WI38 (cell line): ENCODE data around the gene TMEM151A.

Experiments used
- H3K4me3 ChIP-seq: 2 replicates; pipeline ENCODE4 v1.5.1; 2011; ENCODE audit warnings: low read depth, mild to moderate bottlenecking, control low read depth, low read length
- TF ChIP-seq, protein P1 (sequence below): IDR thresholded peaks from 2 replicates; pipeline ENCODE4 v1.5.1; 2012; ENCODE audit warnings: low read depth, mild to moderate bottlenecking, control low read depth, low read length

Gene TMEM151A

DNA sequence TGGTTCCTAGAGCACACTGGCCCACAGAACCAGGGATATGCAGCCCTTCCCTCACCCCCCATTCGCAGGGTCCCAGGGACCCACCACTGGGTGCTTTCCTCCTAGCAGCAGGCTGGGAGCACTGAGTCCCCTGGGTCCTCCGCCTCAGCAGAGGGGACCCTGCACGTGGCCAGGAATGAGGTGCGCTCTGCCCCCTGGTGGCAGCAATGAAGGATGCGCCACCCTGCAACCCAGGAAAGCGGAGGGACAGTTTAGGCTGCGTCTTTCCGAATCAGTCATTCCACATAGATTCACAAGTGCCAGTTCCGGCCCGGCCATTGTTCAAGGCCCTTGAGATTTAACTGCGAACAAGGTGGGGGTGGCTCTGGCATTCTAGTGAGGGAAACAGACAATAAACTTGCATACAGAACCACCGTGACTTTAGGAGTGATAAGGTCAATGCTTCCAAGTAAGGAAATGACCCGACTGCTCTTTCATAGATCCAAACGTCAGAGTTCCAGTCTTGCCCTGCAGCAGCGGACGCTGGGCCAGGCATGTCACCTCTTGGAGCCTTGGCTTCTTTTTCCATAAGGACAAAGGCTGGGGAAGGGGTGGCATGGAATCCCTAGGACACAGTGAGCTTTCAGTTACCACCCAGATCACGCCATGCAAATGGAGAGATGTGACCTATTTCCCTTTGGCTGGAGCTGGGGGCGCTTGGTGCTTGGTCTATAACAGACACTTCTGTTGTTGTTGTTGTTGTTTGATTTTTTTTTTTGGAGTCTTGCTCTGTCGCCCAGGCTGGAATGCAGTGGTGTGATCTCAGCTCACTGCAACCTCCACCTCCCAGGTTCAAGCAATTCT, 36.8 kb downstream of the TMEM151A start:
- H3K4me3 ChIP-seq: no peak overlapping the region
- TF ChIP-seq, protein P1, sequence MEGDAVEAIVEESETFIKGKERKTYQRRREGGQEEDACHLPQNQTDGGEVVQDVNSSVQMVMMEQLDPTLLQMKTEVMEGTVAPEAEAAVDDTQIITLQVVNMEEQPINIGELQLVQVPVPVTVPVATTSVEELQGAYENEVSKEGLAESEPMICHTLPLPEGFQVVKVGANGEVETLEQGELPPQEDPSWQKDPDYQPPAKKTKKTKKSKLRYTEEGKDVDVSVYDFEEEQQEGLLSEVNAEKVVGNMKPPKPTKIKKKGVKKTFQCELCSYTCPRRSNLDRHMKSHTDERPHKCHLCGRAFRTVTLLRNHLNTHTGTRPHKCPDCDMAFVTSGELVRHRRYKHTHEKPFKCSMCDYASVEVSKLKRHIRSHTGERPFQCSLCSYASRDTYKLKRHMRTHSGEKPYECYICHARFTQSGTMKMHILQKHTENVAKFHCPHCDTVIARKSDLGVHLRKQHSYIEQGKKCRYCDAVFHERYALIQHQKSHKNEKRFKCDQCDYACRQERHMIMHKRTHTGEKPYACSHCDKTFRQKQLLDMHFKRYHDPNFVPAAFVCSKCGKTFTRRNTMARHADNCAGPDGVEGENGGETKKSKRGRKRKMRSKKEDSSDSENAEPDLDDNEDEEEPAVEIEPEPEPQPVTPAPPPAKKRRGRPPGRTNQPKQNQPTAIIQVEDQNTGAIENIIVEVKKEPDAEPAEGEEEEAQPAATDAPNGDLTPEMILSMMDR: peak; percentile 81

DNA sequence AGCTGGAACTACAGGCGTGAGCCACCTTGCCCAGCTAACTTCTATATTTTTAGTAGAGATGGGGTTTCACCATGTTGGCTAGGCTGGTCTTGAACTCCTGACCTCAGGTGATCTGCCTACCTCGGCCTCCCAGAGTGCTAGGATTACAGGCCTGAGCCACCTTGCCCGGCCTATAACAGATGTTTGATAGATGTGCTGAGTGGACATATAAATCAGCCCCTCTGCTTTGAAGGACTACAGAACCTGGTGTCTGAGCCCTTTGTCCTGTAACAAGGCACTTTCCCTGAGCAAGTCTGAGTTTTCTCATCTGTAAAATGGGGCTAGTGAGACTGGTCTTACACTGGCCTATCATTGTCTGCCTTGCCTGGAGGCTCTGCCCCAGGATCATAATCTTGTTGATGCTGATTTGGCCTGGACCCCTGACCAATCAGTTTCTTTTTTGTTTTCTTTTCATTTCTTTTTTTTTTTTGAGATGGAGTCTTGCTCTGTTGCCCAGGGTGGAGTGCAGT, 37.5 kb downstream of the TMEM151A start:
- TF ChIP-seq, protein P1: no peak
- no peak overlapping the region for H3K4me3 ChIP-seq

DNA sequence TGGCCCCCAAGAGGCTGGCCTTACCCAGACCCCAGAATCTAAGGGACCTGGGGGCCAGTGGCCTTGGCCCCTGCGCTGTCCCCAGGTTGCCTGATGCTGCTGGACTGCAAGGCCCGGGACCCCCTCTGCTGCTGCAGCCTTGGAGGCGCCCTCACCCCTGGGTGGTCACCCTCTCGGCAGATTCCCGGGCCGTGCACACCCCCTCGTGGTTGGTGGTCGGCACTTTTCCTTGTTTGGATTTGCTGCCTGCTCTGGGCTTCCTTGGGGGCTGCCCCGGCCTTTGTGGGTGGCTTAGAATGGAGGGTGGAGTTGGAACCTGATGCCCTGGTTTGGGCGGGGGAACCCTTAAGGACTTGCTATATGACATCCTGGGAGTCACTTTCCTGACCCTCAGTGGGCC, 39.2 kb downstream of the TMEM151A start:
- TF ChIP-seq, protein P1: no peak
- H3K4me3 ChIP-seq: no peak overlapping the region

DNA sequence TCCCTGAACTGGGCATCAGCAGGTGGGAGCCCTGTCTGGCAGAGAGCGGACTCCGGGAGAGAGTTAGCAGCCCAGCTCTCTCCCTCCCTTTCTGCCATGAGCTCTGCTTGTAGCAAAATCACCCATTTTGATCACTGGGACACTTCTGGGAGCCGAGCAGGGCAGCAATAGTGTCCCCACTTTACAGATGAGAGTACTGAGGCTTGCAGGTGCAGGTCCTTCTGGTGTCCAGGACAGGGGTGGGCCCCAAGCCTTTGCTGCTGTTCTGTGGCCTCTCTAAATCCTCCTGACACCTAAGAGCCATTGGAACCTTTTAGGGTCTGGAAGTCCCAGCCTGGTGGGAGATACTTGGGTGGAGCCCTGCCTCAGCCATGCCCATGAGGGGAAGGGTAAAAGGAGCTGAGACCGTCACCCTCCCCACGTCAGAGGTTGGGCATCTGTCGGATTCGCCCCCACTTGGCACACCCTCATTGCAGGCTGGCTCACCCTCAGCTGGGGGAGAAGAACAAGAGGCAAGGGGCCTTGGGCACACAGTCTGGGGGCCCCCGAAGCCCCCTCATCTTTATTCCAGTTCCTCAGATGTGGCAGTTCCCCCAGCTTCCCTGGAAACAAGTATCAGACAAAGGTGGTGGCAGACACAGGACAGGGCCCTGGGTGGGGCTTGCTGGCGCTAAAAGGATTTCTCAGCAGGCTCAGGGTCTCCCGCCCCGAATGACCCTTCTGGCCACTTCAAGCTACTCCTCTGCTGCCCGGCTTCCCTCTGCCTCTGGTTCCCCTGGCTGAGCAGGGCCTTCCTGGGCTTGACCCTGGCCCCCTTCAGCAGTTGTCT, 40.1 kb downstream of the TMEM151A start:
- H3K4me3 ChIP-seq: no peak overlapping the region
- TF ChIP-seq, protein P1: no peak

DNA sequence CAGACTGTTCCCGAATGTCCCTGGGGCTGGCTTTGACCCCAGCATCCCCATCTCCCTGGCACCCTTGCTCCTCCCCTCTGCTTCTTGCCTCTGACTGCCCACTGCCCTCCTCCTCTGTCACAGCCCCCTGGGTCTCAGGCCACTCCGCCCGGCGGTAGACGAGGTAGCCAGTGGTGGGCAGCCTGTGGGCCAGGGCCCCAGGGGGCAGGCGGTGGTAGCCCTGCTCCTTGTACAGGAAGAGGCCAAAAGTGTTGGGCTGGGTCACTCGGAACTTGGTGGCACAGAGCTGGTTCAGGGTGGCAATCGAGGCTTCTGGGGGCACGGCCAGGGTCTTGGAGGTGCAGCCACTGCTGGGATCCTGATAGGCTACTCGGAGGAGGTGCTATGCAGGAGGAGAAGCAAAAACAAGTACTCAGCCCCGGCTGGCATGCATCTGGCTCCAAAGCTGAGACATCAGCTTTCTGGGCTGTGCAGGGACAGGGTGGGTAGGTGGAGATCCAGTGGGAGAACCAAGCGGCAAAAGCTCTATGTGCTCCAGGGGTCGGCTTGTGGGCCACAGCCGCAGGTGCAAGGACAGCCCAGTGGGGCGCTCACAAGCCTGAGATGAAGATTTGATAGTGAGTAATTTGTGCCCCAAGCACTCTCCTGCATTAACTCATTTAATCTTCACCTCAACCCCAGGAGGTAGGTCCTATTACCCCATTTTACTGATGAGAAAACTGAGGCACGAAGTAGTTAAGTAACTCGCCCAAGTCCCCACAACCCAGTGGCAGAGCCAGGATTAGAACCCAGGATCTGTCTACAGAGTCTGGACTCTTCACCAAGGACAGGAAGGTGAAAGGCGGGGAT, 40.9 kb downstream of the TMEM151A start:
- TF ChIP-seq, protein P1: no peak
- H3K4me3 ChIP-seq: no peak overlapping the region

DNA sequence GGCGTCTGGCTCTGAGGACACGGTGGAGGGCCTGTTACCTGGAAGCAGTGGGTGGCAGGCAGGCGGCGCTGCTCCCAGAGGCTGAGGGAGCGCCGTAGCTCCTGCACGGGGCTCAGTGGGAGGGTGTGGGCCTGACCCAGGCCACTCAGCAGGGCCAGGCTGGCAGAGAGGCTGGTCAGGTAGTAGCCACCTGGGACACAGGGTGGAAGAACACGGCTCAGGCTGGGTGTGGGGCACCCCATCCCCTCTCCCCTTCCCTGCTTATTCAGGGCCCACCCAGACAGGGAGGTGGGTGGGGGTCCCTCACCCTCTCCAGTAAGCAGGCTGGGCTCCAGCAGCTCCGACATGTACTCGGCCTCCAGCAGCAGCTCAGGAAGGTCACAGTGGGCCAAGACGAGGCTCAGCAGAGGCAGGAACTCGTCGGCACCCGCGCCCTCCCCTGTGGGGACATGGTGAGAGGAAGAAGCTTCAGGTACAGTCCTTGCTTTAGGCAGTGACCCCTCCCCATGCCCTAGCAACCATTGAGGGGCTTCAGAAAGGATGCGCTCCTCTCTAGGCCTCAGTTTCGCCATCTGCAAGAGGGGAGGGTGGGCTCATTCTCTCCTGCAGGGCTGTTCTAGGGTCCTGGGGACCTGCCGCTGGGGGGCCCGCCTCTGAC, 41.7 kb downstream of the TMEM151A start:
- TF ChIP-seq, protein P1: no peak

More for the DNA sequence above, 41.7 kb downstream of the TMEM151A start:
- H3K4me3 ChIP-seq: no peak overlapping the region
